Temporal lobe (tissue), 1 donor: ENCODE measurements around the gene RAB37. TPM values are rescaled to one million over a fixed set of nuclear protein-coding genes. Genes with fewer than 3 reads are reported as not detected.

Experiments
- total RNA-seq: library from RNA; depleted of rRNA; stranded (reverse); fragments of >200 nt; gene quantifications from one replicate; pipeline ENCODE4 v1.2.3, GENCODE V29; 2014

The RAB37 gene
- total RNA-seq, 1 donor from 2014 or later: 0.49 TPM

Other genes with a start within 250 kb of the RAB37 start
- under 0.01 TPM for gene CD300LB, start 205.8 kb upstream of the RAB37 start, total RNA-seq
- under 0.01 TPM for gene CD300C, start 191.1 kb upstream of the RAB37 start, total RNA-seq
- not detected for gene CD300H, start 169.7 kb upstream of the RAB37 start, total RNA-seq
- gene CD300LD, start 145.0 kb upstream of the RAB37 start, total RNA-seq: not detected
- gene CD300E, start 113.5 kb upstream of the RAB37 start, total RNA-seq: under 0.01 TPM
- 0.25 TPM for gene CD300LF, start 24.3 kb upstream of the RAB37 start, total RNA-seq
- gene NHERF1, start 11.4 kb downstream of the RAB37 start, total RNA-seq: 6.9 TPM
- gene NAT9, start 39.1 kb downstream of the RAB37 start, total RNA-seq: 12.5 TPM
- gene GRIN2C, start 122.6 kb downstream of the RAB37 start, total RNA-seq: 0.98 TPM
- 3.2 TPM for gene FDXR, start 135.7 kb downstream of the RAB37 start, total RNA-seq
- gene FADS6, start 156.4 kb downstream of the RAB37 start, total RNA-seq: 0.98 TPM
- 0.25 TPM for gene USH1G, start 186.0 kb downstream of the RAB37 start, total RNA-seq
- gene OTOP2, start 187.0 kb downstream of the RAB37 start, total RNA-seq: not detected
- gene OTOP3, start 198.6 kb downstream of the RAB37 start, total RNA-seq: not detected
- gene HID1, start 235.5 kb downstream of the RAB37 start, total RNA-seq: 16.7 TPM